Endometrium (tissue), 2 donors: Measurements from ENCODE around the gene MED19.
A peak's percentile ranks its signal among the peaks of the same experiment; 100 is the strongest.
"Not testable (repeated sequence)": the region's sequence is repeated elsewhere in the genome, so short reads cannot be mapped to it uniquely, and the experiment has no call there.

ENCODE experiments used
- FAIRE-seq: peaks from 2 replicates; lab custom pipeline; 2012; peaks lifted over from hg19 to GRCh38; lab: Jason Lieb, UNC
- donor health status: control.
- donor health status: control.

Gene MED19

GRCh38 chr11:57704932-57705331 is 7.1 kb downstream of the MED19 start:
- no peak for FAIRE-seq

- no peak for FAIRE-seq
Observed at GRCh38 chr11:57703341-57703740, 8.7 kb downstream of the MED19 start.

GRCh38 chr11:57700425-57700824 is 11.6 kb downstream of the MED19 start:
- FAIRE-seq = no peak

GRCh38 chr11:57699813-57700212 is 12.2 kb downstream of the MED19 start:
- no peak for FAIRE-seq

GRCh38 chr11:57698843-57699365 is 13.1 kb downstream of the MED19 start:
- FAIRE-seq = no peak

GRCh38 chr11:57690474-57690873 is 21.5 kb downstream of the MED19 start:
- not testable (repeated sequence) for FAIRE-seq

- FAIRE-seq = no peak
Observed at GRCh38 chr11:57681168-57681567, 30.8 kb downstream of the MED19 start.

GRCh38 chr11:57680552-57680874 is 31.5 kb downstream of the MED19 start:
- no peak for FAIRE-seq

- no peak for FAIRE-seq
Observed at GRCh38 chr11:57679396-57679795, 32.6 kb downstream of the MED19 start.

- FAIRE-seq = no peak
Observed at GRCh38 chr11:57675176-57675941, 36.7 kb downstream of the MED19 start.

- FAIRE-seq = no peak
Observed at GRCh38 chr11:57674251-57674650, 37.8 kb downstream of the MED19 start.

- FAIRE-seq = no peak
Observed at GRCh38 chr11:57668434-57668782, 43.6 kb downstream of the MED19 start.

- FAIRE-seq = no peak
Observed at GRCh38 chr11:57667736-57668433, 44.1 kb downstream of the MED19 start, which contains the start of gene ZDHHC5. Gene ZDHHC5, plus strand, starts transcription at chr11:57668114. Its CDS starts 4,977 bp downstream, at chr11:57673091.

- peak; percentile 95 for FAIRE-seq
Observed at GRCh38 chr11:57667117-57667735, 44.8 kb downstream of the MED19 start.

GRCh38 chr11:57663975-57664374 is 48.0 kb downstream of the MED19 start:
- no peak for FAIRE-seq

- FAIRE-seq = no peak
Observed at GRCh38 chr11:57662893-57663292, 49.1 kb downstream of the MED19 start.

- no peak for FAIRE-seq
Observed at GRCh38 chr11:57659669-57660068, 52.3 kb downstream of the MED19 start.

- FAIRE-seq = no peak
Observed at GRCh38 chr11:57658023-57658361, 54.0 kb downstream of the MED19 start.

GRCh38 chr11:57657194-57658022 is 54.6 kb downstream of the MED19 start, which contains the start of gene CLP1:
Gene CLP1, plus strand, starts transcription at chr11:57657762. Its CDS starts 1,715 bp downstream, at chr11:57659477.
- peak; percentile 95 for FAIRE-seq

GRCh38 chr11:57656885-57657193 is 55.2 kb downstream of the MED19 start:
- no peak for FAIRE-seq
